Fibroblast of lung (primary cell): Measurements from ENCODE around the gene SPEG. TPM values are rescaled to one million over a fixed set of nuclear protein-coding genes. Genes with fewer than 3 reads are reported as not detected.

Source experiments
- DNase-seq, 2 donors: peaks; one replicate each; pipeline versions ENCODE4 v3.0.0 to v3.0.0-alpha.2; 2010; ENCODE audit warnings: low read depth in 2 of 2
- H2AFZ ChIP-seq: 2 replicates; pipeline ENCODE4 v1.5.1; 2012; ENCODE audit warnings: low read length, control low read depth, inconsistent platforms
- H3K27ac ChIP-seq: 2 replicates; pipeline ENCODE4 v1.5.1; 2011; ENCODE audit warnings: low read length, control low read depth; ENCODE audit not compliant: insufficient read depth
- H3K27me3 ChIP-seq: 2 replicates; pipeline ENCODE4 v1.5.1; 2011; ENCODE audit warnings: mild to moderate bottlenecking, low read length; ENCODE audit not compliant: control insufficient read depth, insufficient read depth
- H3K36me3 ChIP-seq: 2 replicates; pipeline ENCODE4 v1.5.1; 2011; ENCODE audit warnings: low read length; ENCODE audit not compliant: control insufficient read depth, insufficient read depth
- H3K4me1 ChIP-seq: 2 replicates; pipeline ENCODE4 v1.5.1; 2011; ENCODE audit warnings: low read length; ENCODE audit not compliant: control insufficient read depth, insufficient read depth; ENCODE audit errors: extremely low read depth
- H3K4me2 ChIP-seq: 2 replicates; pipeline ENCODE4 v1.5.1; 2011; ENCODE audit warnings: low read length, control low read depth; ENCODE audit not compliant: insufficient read depth; ENCODE audit errors: extremely low read depth
- H3K4me3 ChIP-seq, 4 experiments: fragments of 200-600 bp in 1 of 4; sonication (generic) in 1 of 4; replicated peaks in 1 of 4; 2 replicates each; pipeline ENCODE4 v1.5.1; 2011 to 2016; ENCODE audit warnings: low read length in 4 of 4, low read depth in 3 of 4, mild to moderate bottlenecking in 3 of 4, control low read depth in 2 of 4, inconsistent platforms in 1 of 4, mixed read lengths in 1 of 4; ENCODE audit not compliant: insufficient read depth in 1 of 4; ENCODE audit errors: control extremely low read depth in 1 of 4
- H3K79me2 ChIP-seq: 2 replicates; pipeline ENCODE4 v1.5.1; 2012; ENCODE audit warnings: mild to moderate bottlenecking, low read length, inconsistent platforms; ENCODE audit not compliant: control insufficient read depth, insufficient read depth
- H3K9ac ChIP-seq: 2 replicates; pipeline ENCODE4 v1.5.1; 2011; ENCODE audit warnings: mild to moderate bottlenecking, low read length, control low read depth; ENCODE audit not compliant: insufficient read depth
- H3K9me3 ChIP-seq: 2 replicates; pipeline ENCODE4 v1.5.1; 2012; ENCODE audit warnings: low read depth, low read length; ENCODE audit not compliant: control insufficient read depth, insufficient read depth
- H4K20me1 ChIP-seq: 2 replicates; pipeline ENCODE4 v1.5.1; 2011; ENCODE audit warnings: low read length; ENCODE audit not compliant: control insufficient read depth, insufficient read depth; ENCODE audit errors: extremely low read depth
- EZH2 ChIP-seq: IDR thresholded peaks from 2 replicates; pipeline ENCODE4 v1.5.1; 2012; ENCODE audit warnings: low read length, control low read depth, mild to moderate bottlenecking; ENCODE audit errors: missing control alignments
- polyA plus RNA-seq, 2 donors: library from polyadenylated mRNA; depleted of rRNA in 1 of 2; stranded (reverse) in 1 of 2; unstranded in 1 of 2; fragments of >200 nt; gene quantifications; 2 replicates each; pipeline ENCODE4 v1.2.1, GENCODE V29; 2011 to 2012; ENCODE audit warnings: missing spikeins in 1 of 2
- total RNA-seq: library from RNA; depleted of rRNA; stranded (reverse); fragments of >200 nt; gene quantifications from 2 replicates; pipeline ENCODE4 v1.2.1, GENCODE V29; 2014
- TF ChIP-seq, protein P1 (sequence below), 2 donors: IDR thresholded peaks in 1 of 2; conservative IDR thresholded peaks in 1 of 2; 1 replicate in 1 of 2; 2 replicates in 1 of 2; pipeline ENCODE4 v1.5.1; 2011 to 2012; ENCODE audit warnings: low read length in 2 of 2, control low read depth in 1 of 2, inconsistent platforms in 1 of 2, low read depth in 1 of 2, mild to moderate bottlenecking in 1 of 2

Gene SPEG
- total and polyA plus RNA-seq, 2 donors (not counting 1 experiment from before 2014, with no cell fraction given), result 9.5 to 20.1 TPM

DNA sequence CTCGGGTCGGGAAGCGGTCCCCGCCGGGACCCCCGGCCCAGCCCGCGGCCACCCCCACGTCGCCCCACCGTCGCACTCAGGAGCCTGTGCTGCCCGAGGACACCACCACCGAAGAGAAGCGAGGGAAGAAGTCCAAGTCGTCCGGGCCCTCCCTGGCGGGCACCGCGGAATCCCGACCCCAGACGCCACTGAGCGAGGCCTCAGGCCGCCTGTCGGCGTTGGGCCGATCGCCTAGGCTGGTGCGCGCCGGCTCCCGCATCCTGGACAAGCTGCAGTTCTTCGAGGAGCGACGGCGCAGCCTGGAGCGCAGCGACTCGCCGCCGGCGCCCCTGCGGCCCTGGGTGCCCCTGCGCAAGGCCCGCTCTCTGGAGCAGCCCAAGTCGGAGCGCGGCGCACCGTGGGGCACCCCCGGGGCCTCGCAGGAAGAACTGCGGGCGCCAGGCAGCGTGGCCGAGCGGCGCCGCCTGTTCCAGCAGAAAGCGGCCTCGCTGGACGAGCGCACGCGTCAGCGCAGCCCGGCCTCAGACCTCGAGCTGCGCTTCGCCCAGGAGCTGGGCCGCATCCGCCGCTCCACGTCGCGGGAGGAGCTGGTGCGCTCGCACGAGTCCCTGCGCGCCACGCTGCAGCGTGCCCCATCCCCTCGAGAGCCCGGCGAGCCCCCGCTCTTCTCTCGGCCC, 13.6 kb downstream of the SPEG start:
- H3K9me3 ChIP-seq, result no peaks in the 10 kb centered on the region
- no peak overlapping the region for H3K4me3 ChIP-seq
- H2AFZ ChIP-seq, result no peak overlapping the region
- TF ChIP-seq EZH2, result no peak
- TF ChIP-seq, protein P1, sequence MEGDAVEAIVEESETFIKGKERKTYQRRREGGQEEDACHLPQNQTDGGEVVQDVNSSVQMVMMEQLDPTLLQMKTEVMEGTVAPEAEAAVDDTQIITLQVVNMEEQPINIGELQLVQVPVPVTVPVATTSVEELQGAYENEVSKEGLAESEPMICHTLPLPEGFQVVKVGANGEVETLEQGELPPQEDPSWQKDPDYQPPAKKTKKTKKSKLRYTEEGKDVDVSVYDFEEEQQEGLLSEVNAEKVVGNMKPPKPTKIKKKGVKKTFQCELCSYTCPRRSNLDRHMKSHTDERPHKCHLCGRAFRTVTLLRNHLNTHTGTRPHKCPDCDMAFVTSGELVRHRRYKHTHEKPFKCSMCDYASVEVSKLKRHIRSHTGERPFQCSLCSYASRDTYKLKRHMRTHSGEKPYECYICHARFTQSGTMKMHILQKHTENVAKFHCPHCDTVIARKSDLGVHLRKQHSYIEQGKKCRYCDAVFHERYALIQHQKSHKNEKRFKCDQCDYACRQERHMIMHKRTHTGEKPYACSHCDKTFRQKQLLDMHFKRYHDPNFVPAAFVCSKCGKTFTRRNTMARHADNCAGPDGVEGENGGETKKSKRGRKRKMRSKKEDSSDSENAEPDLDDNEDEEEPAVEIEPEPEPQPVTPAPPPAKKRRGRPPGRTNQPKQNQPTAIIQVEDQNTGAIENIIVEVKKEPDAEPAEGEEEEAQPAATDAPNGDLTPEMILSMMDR (conservative IDR thresholded peaks at IDR 0.05 in 1 of 2, IDR thresholded peaks at IDR 0.05 in 1 of 2; ENCODE audit: low read depth in 1 of 2, low read length in 2 of 2), result no peak
- peaks cover 17% of the 10 kb centered on the region for H3K4me1 ChIP-seq
- no peak overlapping the region for H3K27ac ChIP-seq
- H3K79me2 ChIP-seq, result no peaks in the 10 kb centered on the region
- no peaks in the 10 kb centered on the region for H4K20me1 ChIP-seq
- no peak for DNase-seq
- H3K4me2 ChIP-seq, result no peak overlapping the region
- no peaks in the 10 kb centered on the region for H3K27me3 ChIP-seq
- H3K9ac ChIP-seq, result no peak overlapping the region
- no peaks in the 10 kb centered on the region for H3K36me3 ChIP-seq

DNA sequence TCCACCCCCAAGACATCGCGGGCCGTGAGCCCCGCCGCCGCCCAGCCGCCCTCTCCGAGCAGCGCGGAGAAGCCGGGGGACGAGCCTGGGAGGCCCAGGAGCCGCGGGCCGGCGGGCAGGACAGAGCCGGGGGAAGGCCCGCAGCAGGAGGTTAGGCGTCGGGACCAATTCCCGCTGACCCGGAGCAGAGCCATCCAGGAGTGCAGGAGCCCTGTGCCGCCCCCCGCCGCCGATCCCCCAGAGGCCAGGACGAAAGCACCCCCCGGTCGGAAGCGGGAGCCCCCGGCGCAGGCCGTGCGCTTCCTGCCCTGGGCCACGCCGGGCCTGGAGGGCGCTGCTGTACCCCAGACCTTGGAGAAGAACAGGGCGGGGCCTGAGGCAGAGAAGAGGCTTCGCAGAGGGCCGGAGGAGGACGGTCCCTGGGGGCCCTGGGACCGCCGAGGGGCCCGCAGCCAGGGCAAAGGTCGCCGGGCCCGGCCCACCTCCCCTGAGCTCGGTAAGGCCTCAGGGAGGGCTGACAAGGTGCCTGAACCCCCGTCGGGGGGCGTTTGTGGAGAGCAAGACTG, 14.2 kb downstream of the SPEG start:
- TF ChIP-seq, protein P1 (conservative IDR thresholded peaks at IDR 0.05 in 1 of 2, IDR thresholded peaks at IDR 0.05 in 1 of 2; ENCODE audit: low read depth in 1 of 2, low read length in 2 of 2), result no peak
- no peak for TF ChIP-seq EZH2
- H3K4me3 ChIP-seq, result no peak overlapping the region
- H3K9ac ChIP-seq, result no peak overlapping the region
- no peaks in the 10 kb centered on the region for H3K9me3 ChIP-seq
- no peak for DNase-seq
- H3K79me2 ChIP-seq, result no peaks in the 10 kb centered on the region
- no peak overlapping the region for H3K4me2 ChIP-seq
- no peak overlapping the region for H3K27ac ChIP-seq
- H2AFZ ChIP-seq, result no peak overlapping the region
- H3K27me3 ChIP-seq, result no peaks in the 10 kb centered on the region
- H4K20me1 ChIP-seq, result no peaks in the 10 kb centered on the region
- no peaks in the 10 kb centered on the region for H3K36me3 ChIP-seq
- H3K4me1 ChIP-seq, result peaks cover 24% of the 10 kb centered on the region

DNA sequence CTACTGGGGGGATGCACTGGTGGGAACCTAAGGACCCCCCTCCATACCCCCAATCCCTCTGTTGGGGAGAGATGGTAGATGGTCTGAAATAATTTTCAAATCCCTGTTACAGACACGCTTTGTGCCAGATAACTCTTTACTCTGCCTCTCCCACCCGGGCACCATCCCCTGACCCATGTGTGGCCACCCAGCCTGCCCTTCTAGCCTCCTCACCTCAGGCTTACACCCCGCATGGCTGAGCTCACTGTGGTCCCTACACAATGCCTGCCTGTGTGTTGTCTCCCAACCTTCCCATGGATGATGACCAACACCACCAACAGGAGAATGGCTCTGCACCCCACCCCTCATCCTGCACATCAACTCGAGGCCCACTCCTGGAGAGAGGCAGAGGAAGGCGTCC, 15.0 kb downstream of the SPEG start:
- no peaks in the 10 kb centered on the region for H3K9me3 ChIP-seq
- H3K27ac ChIP-seq, result no peak overlapping the region
- no peaks in the 10 kb centered on the region for H3K27me3 ChIP-seq
- H3K36me3 ChIP-seq, result no peaks in the 10 kb centered on the region
- no peak for DNase-seq
- H3K4me3 ChIP-seq, result no peak overlapping the region
- no peak for TF ChIP-seq EZH2
- TF ChIP-seq, protein P1 (conservative IDR thresholded peaks at IDR 0.05 in 1 of 2, IDR thresholded peaks at IDR 0.05 in 1 of 2; ENCODE audit: low read depth in 1 of 2, low read length in 2 of 2), result no peak
- H3K4me1 ChIP-seq, result peaks cover 25% of the 10 kb centered on the region
- no peak overlapping the region for H3K9ac ChIP-seq
- no peak overlapping the region for H3K4me2 ChIP-seq
- no peaks in the 10 kb centered on the region for H4K20me1 ChIP-seq
- H3K79me2 ChIP-seq, result no peaks in the 10 kb centered on the region
- no peak overlapping the region for H2AFZ ChIP-seq
